Measurements from ENCODE around the gene GOLT1A. TPM values are rescaled to one million over a fixed set of nuclear protein-coding genes. Genes with fewer than 3 reads are reported as not detected.

Gene GOLT1A
- total RNA-seq, 1 donor from 2014 or later, result not detected

DNA sequence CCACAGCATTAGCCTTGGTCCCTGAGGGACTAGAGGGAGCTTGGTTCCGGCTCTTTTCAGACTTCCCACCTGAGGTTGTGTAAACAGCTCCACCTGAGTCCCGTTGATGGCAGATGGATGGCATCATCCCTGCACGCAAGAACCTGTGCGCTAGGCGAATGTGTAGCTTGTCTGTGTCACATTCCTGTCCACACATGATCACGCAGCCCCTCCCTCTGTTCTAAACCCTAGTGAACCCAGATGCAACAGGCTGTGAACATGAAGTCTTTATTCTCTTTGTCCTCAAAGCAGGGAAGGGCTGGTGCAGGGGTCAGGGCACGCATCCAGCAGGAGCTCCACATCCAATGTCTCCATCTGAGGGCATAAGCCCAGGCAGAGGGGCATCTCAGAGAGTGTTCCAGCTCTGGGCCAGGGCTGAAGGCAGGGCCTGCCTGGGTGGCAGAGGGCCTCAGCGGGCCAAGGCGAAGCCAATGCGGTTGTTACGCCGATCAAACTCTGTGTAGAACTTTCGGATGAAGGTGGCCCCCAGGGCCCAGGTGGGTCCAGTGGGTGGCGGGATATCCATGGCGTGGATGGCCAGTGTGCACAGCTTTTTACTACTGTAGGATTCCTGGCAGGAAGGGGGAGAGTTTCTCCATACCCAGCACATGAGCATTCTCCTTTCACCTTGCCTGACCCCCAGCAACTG is 59.1 kb downstream of the GOLT1A start:
- Mint-ChIP-seq H3K4me1 (ENCODE audit: unreplicated experiment) (peaks cover 11% of the 10 kb centered on the region), H3K4me3 (ENCODE audit: unreplicated experiment) (no peak overlapping the region), H3K9me3 (ENCODE audit: unreplicated experiment) (no peaks in the 10 kb centered on the region), H3K36me3 (ENCODE audit: unreplicated experiment) (no peaks in the 10 kb centered on the region), H3K27me3 (ENCODE audit: unreplicated experiment) (peaks cover 7% of the 10 kb centered on the region), H3K27ac (ENCODE audit: unreplicated experiment) (no peak overlapping the region)
- DNase-seq (ENCODE audit: extremely low spot score, unreplicated experiment), result no peak
- no peak for TF ChIP-seq CTCF (IDR thresholded peaks at IDR 0.05)

- Mint-ChIP-seq H3K4me1 (ENCODE audit: unreplicated experiment) (peaks cover 15% of the 10 kb centered on the region), H3K27ac (ENCODE audit: unreplicated experiment) (no peak overlapping the region), H3K27me3 (ENCODE audit: unreplicated experiment) (peaks cover 7% of the 10 kb centered on the region), H3K9me3 (ENCODE audit: unreplicated experiment) (no peaks in the 10 kb centered on the region), H3K36me3 (ENCODE audit: unreplicated experiment) (no peaks in the 10 kb centered on the region), H3K4me3 (ENCODE audit: unreplicated experiment) (no peak overlapping the region)
- no peak for DNase-seq (ENCODE audit: extremely low spot score, unreplicated experiment)
- TF ChIP-seq CTCF (IDR thresholded peaks at IDR 0.05), result no peak
Observed at GRCh38 chr1:204153667-204154066, 60.1 kb downstream of the GOLT1A start.

DNA sequence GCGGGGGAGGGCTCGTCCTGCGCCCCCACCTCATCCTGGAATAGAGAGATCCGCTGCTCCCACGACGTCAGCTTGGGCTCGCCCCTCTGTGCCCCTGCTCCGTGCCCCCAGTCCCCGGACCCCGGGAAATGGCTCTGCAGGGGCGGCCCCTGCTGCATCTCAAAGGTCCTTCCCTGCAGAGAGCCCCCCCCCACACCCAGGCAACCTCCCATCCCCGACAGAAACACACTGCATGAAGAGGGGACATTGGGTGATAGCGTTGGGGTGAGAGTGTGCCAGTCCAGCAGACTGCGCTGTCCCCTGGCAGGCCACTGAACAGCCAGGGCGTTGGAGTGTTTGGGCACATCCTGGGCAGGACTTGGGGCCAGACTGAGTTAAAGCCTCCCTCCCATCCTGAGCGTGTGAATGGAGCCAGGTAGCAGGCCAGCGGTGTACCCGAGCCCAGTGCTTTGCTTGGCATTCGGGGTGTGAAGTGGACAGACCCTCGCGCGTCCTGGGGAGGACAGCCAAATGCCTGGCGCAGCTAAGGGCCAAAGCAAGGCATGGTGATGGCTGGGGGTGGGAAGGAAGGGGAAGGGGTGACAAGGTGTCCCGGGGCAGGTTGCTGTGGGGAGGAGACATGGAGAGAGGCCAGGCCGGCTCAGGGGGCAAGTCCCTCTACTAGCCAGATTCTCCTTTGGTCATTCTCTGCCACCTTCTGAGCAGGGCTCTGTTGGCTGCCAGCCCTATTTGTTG is 61.3 kb downstream of the GOLT1A start:
- TF ChIP-seq CTCF (IDR thresholded peaks at IDR 0.05), result no peak
- peaks cover 15% of the 10 kb centered on the region for H3K4me1 Mint-ChIP-seq (ENCODE audit: unreplicated experiment)
- DNase-seq (ENCODE audit: extremely low spot score, unreplicated experiment), result no peak
- H3K36me3 Mint-ChIP-seq (ENCODE audit: unreplicated experiment), result no peaks in the 10 kb centered on the region
- H3K27me3 Mint-ChIP-seq (ENCODE audit: unreplicated experiment), result peaks cover 7% of the 10 kb centered on the region
- H3K4me3 Mint-ChIP-seq (ENCODE audit: unreplicated experiment), result peak overlapping the region; percentile 71
- H3K27ac Mint-ChIP-seq (ENCODE audit: unreplicated experiment), result no peak overlapping the region
- H3K9me3 Mint-ChIP-seq (ENCODE audit: unreplicated experiment), result no peaks in the 10 kb centered on the region

DNA sequence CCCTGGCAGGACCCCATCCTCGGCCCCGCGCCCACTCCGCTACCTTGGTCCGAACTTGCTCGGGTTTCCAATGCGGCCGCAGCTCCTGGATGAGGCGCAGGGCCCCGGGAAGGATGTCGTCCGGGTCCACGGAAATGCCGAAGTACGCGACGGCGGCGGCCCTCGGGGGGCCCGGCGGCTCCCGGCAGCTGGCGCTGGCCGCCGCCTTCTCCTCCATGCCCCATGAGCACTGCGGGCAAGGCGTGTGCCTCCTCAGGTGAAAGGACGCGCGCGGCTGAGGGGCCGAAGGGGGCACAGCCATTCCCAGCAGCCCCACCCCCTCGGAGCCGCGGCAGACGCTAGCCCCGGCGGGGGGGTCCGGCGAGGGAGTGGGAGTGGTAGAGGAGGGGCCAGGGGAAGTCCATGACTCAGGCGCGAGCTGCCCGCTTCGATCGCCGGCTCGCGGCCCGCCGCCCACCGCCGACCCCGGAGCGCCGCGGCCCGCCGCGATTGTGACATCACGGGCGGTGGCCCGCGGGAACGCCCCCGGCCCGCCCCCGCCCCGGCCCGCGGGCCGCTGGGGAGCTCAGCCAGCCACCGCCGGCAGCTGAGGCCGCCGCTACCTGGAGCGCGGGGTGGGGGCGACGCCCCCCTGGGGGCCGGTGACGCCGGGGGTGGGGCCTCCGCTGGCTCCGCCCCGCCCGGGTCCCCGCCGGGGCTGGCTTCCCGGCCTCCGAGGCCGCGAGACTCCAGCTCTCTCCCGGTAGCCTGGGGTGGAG is 62.1 kb downstream of the GOLT1A start, which contains the start of gene ETNK2:
Gene ETNK2, minus strand, starts transcription at position 493 of the 758 bp plus-strand sequence. Its CDS starts 192 bp downstream, at position 301.
- Mint-ChIP-seq H3K4me3 (ENCODE audit: unreplicated experiment) (peak within 1 kb of the TSS; percentile 71), H3K9me3 (ENCODE audit: unreplicated experiment) (no peaks in the 10 kb centered on the region), H3K27me3 (ENCODE audit: unreplicated experiment) (peaks cover 5% of the 10 kb centered on the region), H3K4me1 (ENCODE audit: unreplicated experiment) (peaks cover 15% of the 10 kb centered on the region), H3K27ac (ENCODE audit: unreplicated experiment) (no peak within 1 kb of the TSS), H3K36me3 (ENCODE audit: unreplicated experiment) (no peaks in the 10 kb centered on the region)
- peak; percentile 90 for DNase-seq (ENCODE audit: extremely low spot score, unreplicated experiment)
- no peak for TF ChIP-seq CTCF (IDR thresholded peaks at IDR 0.05)
